ENCODE results near the gene TDP1. TPM values are rescaled to one million over a fixed set of nuclear protein-coding genes. Genes with fewer than 3 reads are reported as not detected.

Gene TDP1
- 1 to 10 TPM; 7.5 to 9.7 (median 8.4) TPM for total RNA-seq

- H3K27ac ChIP-seq (replicated peaks in 1 of 4) = peak within 1 kb of the TSS; percentile 91 to 95 (median 94)
- peak; percentile 98 for DNase-seq (ENCODE audit: extremely low spot score)
- H3K4me1 ChIP-seq = peaks cover 7 to 34% (median 25%) of the 10 kb centered on the region in 4 donors
- peak within 1 kb of the TSS; percentile 72 to 92 (median 83) for H3K4me3 ChIP-seq
- no peaks in the 10 kb centered on the region for H3K9me3 ChIP-seq
- peaks cover 0 to 6% (median 0%) of the 10 kb centered on the region in 4 donors for H3K36me3 ChIP-seq
- TF ChIP-seq EP300 (IDR thresholded peaks at IDR 0.05) (no peak), CTCF (IDR thresholded peaks at IDR 0.05) (peak in 1 of 3 experiments; percentile 33), POLR2AphosphoS5 (IDR thresholded peaks at IDR 0.05) (peak; percentile 90 to 94), POLR2A (IDR thresholded peaks at IDR 0.05; ENCODE audit: low read depth) (peak; percentile 78)
- no peaks in the 10 kb centered on the region for H3K27me3 ChIP-seq
- WGBS = under 1% methylated on average over 42 of the region's 84 CpGs
- intact Hi-C loops (cut with DNase I) = loop anchor here (10.0 kb wide), 1 partner anchor 299 kb away; the partner anchor contains the start of gene PSMC1
Measured at GRCh38 chr14:89955745-89956660, at the start of gene TDP1. Gene TDP1, plus strand, starts transcription at chr14:89955927. Its CDS starts 7,188 bp downstream, at chr14:89963115.

DNA sequence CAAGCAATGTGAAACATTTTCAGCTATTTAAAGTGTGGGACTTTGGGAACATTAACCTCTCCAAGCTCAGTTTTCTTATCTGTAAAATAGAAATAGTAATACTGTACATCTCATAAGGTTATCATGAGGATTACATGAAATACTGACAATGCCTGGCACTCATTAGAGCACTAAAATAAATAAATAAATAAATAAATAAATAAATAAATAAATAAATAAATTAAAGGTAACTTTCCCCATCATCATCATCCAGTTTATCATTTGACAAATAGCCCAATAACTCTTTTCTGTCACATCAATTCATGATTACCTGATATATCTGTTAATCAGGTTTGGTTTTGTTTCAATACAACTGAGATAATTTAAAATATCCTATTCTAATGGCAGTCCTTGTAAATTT is 49.7 kb upstream of the TDP1 start:
- Histone ChIP-seq H3K27ac (replicated peaks in 1 of 4) (no peak overlapping the region), H3K27me3 (no peaks in the 10 kb centered on the region), H3K4me1 (peaks cover 6 to 16% (median 13%) of the 10 kb centered on the region in 4 donors), H3K4me3 (no peak overlapping the region), H3K9me3 (no peaks in the 10 kb centered on the region), H3K36me3 (no peaks in the 10 kb centered on the region)
- intact Hi-C loops (cut with DNase I) = no loop called here
- no peak for DNase-seq (ENCODE audit: extremely low spot score)
- TF ChIP-seq POLR2AphosphoS5 (IDR thresholded peaks at IDR 0.05) = no peak
- no peak for TF ChIP-seq EP300 (IDR thresholded peaks at IDR 0.05)
- no peak for TF ChIP-seq POLR2A (IDR thresholded peaks at IDR 0.05; ENCODE audit: low read depth)
- no peak for TF ChIP-seq CTCF (IDR thresholded peaks at IDR 0.05)

DNA sequence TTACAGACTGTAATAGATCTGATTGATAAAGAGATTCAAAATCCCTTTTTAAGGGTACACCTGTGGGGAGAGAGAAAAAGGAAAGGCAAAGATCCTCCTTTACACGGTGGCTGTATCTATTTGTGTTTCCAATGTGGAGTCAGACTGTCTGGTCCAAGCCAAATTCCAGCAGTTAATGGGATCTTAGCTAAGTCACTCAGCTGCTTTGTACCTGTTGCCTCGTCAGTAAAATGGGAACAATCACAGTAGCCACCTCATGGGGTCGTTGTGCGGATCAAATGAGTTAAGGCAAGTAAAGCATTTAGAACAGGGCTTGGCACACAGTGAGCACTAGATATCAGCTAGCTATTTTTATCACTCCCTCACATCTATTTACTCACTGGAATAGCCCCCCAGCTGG is 48.1 kb upstream of the TDP1 start:
- TF ChIP-seq EP300 (IDR thresholded peaks at IDR 0.05) = no peak
- no peak for TF ChIP-seq CTCF (IDR thresholded peaks at IDR 0.05)
- TF ChIP-seq POLR2AphosphoS5 (IDR thresholded peaks at IDR 0.05) = no peak
- no peak for TF ChIP-seq POLR2A (IDR thresholded peaks at IDR 0.05; ENCODE audit: low read depth)
- WGBS = 84% methylated on average over 4 of the region's 4 CpGs
- H3K4me1 ChIP-seq = peaks cover 6 to 33% (median 30%) of the 10 kb centered on the region in 4 donors
- no peaks in the 10 kb centered on the region for H3K36me3 ChIP-seq
- no peak overlapping the region for H3K27ac ChIP-seq (replicated peaks in 1 of 4)
- intact Hi-C loops (cut with DNase I) = no loop called here
- H3K4me3 ChIP-seq = no peak overlapping the region
- DNase-seq (ENCODE audit: extremely low spot score) = no peak
- no peaks in the 10 kb centered on the region for H3K9me3 ChIP-seq
- no peaks in the 10 kb centered on the region for H3K27me3 ChIP-seq

GRCh38 chr14:89908712-89909450 is 46.8 kb upstream of the TDP1 start:
- Histone ChIP-seq H3K9me3 (no peaks in the 10 kb centered on the region), H3K4me3 (no peak overlapping the region), H3K36me3 (no peaks in the 10 kb centered on the region), H3K27me3 (no peaks in the 10 kb centered on the region), H3K4me1 (peaks cover 0 to 36% (median 33%) of the 10 kb centered on the region in 4 donors), H3K27ac (replicated peaks in 1 of 4) (no peak overlapping the region)
- no peak for TF ChIP-seq POLR2AphosphoS5 (IDR thresholded peaks at IDR 0.05)
- no peak for TF ChIP-seq EP300 (IDR thresholded peaks at IDR 0.05)
- TF ChIP-seq CTCF (IDR thresholded peaks at IDR 0.05) = no peak
- no peak for TF ChIP-seq POLR2A (IDR thresholded peaks at IDR 0.05; ENCODE audit: low read depth)
- 90% methylated on average over 9 of the region's 9 CpGs for WGBS
- intact Hi-C loops (cut with DNase I) = no loop called here
- no peak for DNase-seq (ENCODE audit: extremely low spot score)

Data from esophagus muscularis mucosa (tissue), 4 donors.